ENCODE data around the gene ISCA2.

The ISCA2 gene

DNA sequence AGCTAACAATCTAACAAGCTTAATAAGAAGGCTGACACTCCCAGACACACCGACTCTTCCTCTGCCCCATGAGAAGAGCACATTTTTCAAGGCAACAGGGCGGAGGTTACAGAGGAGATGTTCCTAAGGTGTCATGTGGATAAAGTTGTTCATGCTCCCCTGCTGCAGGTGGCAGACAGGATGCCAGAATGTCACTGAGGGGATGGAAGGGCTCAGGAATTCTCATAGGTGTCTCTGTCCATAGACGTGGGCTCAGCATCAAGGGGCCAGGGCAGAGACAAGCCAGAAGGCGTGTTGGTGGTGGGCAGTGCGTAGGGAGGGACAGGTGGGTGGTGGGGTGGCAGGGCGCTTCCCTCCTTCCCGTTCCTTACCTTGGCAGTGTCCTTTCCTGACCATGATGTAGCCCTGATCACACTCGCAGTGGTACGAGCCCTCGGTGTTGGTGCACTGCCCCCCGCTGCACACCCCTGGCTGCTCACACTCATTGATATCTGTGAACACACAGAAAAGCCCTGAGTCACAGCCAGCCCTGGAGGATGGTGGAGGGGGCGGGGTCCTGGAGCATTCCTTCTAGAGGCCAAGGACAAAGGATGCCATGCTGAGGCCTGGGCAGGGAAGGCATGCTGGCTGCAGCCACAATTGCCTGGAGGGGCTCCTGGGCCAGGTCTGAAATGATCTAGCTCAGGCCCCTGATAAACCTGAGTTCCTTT lies 23.0 kb downstream of the ISCA2 start:
- peaks cover 19% of the 10 kb centered on the region for H3K27me3 Mint-ChIP-seq (ENCODE audit: low read depth, poor library complexity)
- peaks cover 21% of the 10 kb centered on the region for H3K4me1 Mint-ChIP-seq
- H3K9me3 Mint-ChIP-seq: no peaks in the 10 kb centered on the region
- no peak for DNase-seq
- H3K27ac Mint-ChIP-seq: peak overlapping the region; percentile 32
- H3K4me3 Mint-ChIP-seq: no peak overlapping the region
- TF ChIP-seq, protein P1, sequence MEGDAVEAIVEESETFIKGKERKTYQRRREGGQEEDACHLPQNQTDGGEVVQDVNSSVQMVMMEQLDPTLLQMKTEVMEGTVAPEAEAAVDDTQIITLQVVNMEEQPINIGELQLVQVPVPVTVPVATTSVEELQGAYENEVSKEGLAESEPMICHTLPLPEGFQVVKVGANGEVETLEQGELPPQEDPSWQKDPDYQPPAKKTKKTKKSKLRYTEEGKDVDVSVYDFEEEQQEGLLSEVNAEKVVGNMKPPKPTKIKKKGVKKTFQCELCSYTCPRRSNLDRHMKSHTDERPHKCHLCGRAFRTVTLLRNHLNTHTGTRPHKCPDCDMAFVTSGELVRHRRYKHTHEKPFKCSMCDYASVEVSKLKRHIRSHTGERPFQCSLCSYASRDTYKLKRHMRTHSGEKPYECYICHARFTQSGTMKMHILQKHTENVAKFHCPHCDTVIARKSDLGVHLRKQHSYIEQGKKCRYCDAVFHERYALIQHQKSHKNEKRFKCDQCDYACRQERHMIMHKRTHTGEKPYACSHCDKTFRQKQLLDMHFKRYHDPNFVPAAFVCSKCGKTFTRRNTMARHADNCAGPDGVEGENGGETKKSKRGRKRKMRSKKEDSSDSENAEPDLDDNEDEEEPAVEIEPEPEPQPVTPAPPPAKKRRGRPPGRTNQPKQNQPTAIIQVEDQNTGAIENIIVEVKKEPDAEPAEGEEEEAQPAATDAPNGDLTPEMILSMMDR (IDR thresholded peaks at IDR 0.05): no peak
- H3K36me3 Mint-ChIP-seq (ENCODE audit: low read depth): no peaks in the 10 kb centered on the region

DNA sequence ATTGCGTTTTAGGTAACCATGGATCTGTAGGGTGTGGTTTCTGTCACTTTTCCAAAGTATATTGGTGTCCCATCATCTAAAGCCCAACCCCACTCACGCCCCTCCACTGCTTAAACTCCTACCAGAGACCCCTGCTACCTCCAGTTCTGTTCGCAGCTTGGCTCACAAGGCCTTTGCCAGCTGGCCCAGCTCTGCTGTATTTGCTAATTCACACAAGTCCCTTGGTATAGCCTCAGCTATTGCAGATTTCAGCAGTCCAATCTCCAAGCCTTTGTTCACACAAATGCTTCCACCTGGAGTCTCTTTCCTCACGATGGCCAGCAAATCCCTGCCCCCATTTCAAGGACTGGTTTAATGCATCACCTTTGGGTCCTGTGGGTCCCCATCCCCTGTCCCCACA lies 24.2 kb downstream of the ISCA2 start:
- no peaks in the 10 kb centered on the region for H3K36me3 Mint-ChIP-seq (ENCODE audit: low read depth)
- no peak for DNase-seq
- H3K4me1 Mint-ChIP-seq: peaks cover 21% of the 10 kb centered on the region
- H3K9me3 Mint-ChIP-seq: no peaks in the 10 kb centered on the region
- H3K4me3 Mint-ChIP-seq: no peak overlapping the region
- no peak overlapping the region for H3K27ac Mint-ChIP-seq
- peaks cover 17% of the 10 kb centered on the region for H3K27me3 Mint-ChIP-seq (ENCODE audit: low read depth, poor library complexity)
- TF ChIP-seq, protein P1 (IDR thresholded peaks at IDR 0.05): no peak

DNA sequence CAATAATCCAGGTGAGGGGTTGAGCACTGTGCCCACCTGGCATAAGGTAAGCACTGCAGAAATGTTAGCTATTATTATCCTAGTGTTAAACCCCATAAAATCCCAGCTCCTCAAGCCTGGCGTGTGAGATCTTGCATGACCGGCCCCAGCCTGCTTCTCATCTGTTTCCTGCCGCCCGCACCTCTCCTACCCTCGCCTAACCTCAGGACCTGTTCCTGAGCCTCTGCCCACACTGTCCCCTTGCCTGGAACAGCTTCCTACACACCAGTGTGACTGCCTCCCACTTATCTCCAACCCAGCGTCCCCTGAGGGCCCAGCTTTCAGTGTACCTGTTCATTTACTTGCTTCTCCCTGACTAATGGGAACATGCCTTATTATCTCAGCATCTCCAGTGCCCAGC lies 24.7 kb downstream of the ISCA2 start:
- H3K27ac Mint-ChIP-seq: no peak overlapping the region
- H3K36me3 Mint-ChIP-seq (ENCODE audit: low read depth): no peaks in the 10 kb centered on the region
- TF ChIP-seq, protein P1 (IDR thresholded peaks at IDR 0.05): no peak
- peaks cover 22% of the 10 kb centered on the region for H3K4me1 Mint-ChIP-seq
- peaks cover 14% of the 10 kb centered on the region for H3K27me3 Mint-ChIP-seq (ENCODE audit: low read depth, poor library complexity)
- no peaks in the 10 kb centered on the region for H3K9me3 Mint-ChIP-seq
- DNase-seq: no peak
- no peak overlapping the region for H3K4me3 Mint-ChIP-seq

DNA sequence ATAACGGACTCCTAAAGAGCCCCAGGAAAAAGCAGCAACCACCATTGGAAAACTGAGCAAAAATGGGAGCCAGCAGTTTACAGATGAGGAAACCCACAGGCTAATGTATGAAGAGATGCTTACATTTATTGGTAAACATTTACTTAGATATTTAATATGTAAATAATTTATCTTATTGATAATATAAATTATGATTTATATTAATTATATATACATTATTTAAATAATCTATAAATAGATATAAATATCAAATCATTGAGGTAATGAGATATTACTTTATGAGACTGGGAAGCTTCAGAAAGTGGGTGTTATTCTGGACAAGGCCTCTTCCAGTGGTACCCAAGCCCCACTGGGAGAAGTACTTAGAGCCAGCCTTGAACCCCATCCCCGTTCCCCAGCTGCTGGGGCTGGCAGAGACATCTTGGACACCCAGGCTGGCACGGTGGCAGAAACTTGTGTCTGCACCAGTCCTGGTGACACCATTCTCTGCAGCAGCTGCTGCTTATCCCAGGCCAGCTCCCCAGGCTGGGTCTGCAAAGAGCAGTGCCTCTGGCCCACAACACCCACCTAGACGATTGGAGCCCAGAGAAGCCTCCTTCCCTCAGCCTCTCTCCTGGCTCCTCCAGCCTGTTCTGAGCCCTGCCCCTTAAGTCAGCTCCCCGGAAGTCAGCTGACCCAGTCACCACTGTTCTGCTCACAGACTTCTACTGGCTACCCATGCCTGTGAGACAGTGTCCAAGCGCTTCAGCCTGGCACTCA lies 25.9 kb downstream of the ISCA2 start:
- DNase-seq: no peak
- TF ChIP-seq, protein P1 (IDR thresholded peaks at IDR 0.05): no peak
- no peak overlapping the region for H3K27ac Mint-ChIP-seq
- H3K9me3 Mint-ChIP-seq: no peaks in the 10 kb centered on the region
- H3K27me3 Mint-ChIP-seq (ENCODE audit: low read depth, poor library complexity): peaks cover 17% of the 10 kb centered on the region
- no peaks in the 10 kb centered on the region for H3K36me3 Mint-ChIP-seq (ENCODE audit: low read depth)
- peaks cover 17% of the 10 kb centered on the region for H3K4me1 Mint-ChIP-seq
- H3K4me3 Mint-ChIP-seq: no peak overlapping the region

DNA sequence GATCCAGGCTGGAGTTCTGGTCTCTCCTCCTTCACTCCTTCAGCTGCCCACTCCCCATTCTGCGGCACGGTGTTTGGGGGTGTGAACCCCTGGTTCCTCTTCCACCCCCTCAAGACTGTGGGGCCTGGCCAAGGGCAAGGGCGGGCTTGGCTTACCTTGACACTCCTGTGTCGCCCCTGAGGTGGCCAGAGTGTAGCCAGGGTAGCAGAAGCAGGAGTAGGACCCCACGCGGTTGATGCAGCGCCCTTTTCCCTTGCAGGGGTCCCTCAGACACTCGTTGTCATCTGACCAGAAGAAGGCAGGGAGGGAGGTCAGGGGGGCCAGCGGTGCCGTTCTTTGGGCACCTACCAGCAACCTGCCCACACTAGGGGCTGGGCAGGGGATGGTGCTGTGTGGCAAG lies 28.2 kb downstream of the ISCA2 start:
- TF ChIP-seq, protein P1 (IDR thresholded peaks at IDR 0.05): no peak
- Mint-ChIP-seq H3K36me3 (ENCODE audit: low read depth) (no peaks in the 10 kb centered on the region), H3K27me3 (ENCODE audit: low read depth, poor library complexity) (peaks cover 25% of the 10 kb centered on the region), H3K4me1 (peaks cover 30% of the 10 kb centered on the region), H3K4me3 (no peak overlapping the region), H3K9me3 (no peaks in the 10 kb centered on the region), H3K27ac (no peak overlapping the region)
- no peak for DNase-seq

Measured in nephron progenitor cell (in vitro differentiated cells).